ENCODE results near the gene DUSP11. TPM values are rescaled to one million over a fixed set of nuclear protein-coding genes. Genes with fewer than 3 reads are reported as not detected.

The DUSP11 gene
- total RNA-seq, 5 donors from 2014 or later (not counting 1 experiment from before 2014, with no cell fraction given), result 36.7 to 44.0 (median 38.4) TPM

DNA sequence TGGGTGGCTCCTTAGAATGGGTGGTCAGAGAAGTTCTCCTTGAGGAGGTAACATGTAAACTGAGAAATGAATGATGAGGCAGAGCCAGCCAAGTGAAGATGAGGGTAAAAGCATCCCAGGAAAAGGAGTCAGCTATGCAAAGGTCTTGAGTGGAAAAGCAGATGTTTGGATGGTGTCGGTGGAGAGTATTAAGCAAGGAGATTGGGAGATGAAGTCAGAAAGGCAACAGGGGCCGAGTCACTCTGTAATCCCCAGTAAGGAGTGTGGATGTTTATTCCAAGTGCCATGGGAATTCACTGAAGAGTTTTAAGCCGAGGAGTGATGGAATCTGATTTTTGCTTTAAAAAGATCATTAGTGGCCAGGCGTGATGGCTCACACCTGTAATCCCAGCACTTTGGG is 45.5 kb upstream of the DUSP11 start:
- Histone ChIP-seq H3K4me1 (ENCODE audit: control insufficient read depth in 1 of 2, extremely low read depth in 1 of 2, insufficient read depth in 2 of 2, low read length in 2 of 2) (peaks cover 11 to 18% of the 10 kb centered on the region in 2 experiments), H3K4me3 (ENCODE audit: control insufficient read depth in 1 of 2, extremely low read depth in 1 of 2, low read length in 1 of 2) (no peak overlapping the region), H3K36me3 (ENCODE audit: control insufficient read depth in 2 of 2, extremely low read depth in 1 of 2, insufficient read depth in 1 of 2, low read length in 1 of 2) (no peaks in the 10 kb centered on the region), H3K9me3 (no peaks in the 10 kb centered on the region), H3K27ac (ENCODE audit: low read length) (no peak overlapping the region), H3K27me3 (replicated peaks in 1 of 2; ENCODE audit: control insufficient read depth in 2 of 2, extremely low read depth in 1 of 2, insufficient read depth in 2 of 2, low read length in 1 of 2) (no peaks in the 10 kb centered on the region)
- 96% methylated on average over 2 of the region's 4 CpGs for WGBS (ENCODE audit: insufficient coverage)
- no peak for DNase-seq
- CTCF ChIA-PET, result interaction anchor here in 1 of 2 donors (0.6 to 2.5 kb wide), 7 partner anchors 52 to 576 kb away, joined by 3 to 13 read pairs (median 5); partner anchors contain the start of gene MOB1A
- Mint-ChIP-seq H3K4me1 (peaks cover 31 to 36% (median 32%) of the 10 kb centered on the region in 3 donors), H3K27me3 (no peaks in the 10 kb centered on the region), H3K9me3 (no peaks in the 10 kb centered on the region), H3K36me3 (no peaks in the 10 kb centered on the region), H3K4me3 (no peak overlapping the region), H3K27ac (no peak overlapping the region)
- POLR2A ChIA-PET, result interaction anchor here in 1 of 2 donors (0.7 kb wide), 1 partner anchor 105 kb away, joined by 5 read pairs; no protein-coding TSS in a partner anchor
- no peak for ATAC-seq (replicated peaks in 1 of 4)

DNA sequence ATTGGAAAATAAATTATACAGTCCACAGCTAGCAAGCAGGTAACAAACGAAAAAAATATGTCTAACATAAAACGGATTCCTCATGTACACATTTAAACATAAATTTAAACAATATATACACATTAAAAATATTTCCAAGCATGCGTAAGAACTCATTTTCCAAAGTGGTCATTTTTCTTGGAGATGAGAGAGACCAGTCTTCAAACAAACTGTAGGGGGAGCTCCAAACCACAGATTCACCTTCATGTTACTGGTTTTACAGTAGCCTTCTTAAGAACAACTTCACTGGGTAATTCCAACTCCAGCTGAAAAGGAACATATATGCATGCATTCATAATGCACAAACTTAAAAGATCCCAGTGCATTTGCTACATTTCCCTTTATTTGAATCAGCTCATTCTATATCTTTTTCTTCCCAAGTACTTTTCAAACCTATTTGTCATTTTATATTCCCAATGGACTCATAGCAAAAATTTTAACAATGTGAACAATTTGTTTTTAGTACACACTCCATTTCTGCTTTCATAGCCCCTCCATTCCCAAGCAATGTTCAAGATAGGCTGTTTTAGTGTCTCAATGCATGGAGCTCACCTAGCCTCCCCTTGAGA is 44.1 kb upstream of the DUSP11 start:
- Mint-ChIP-seq H3K9me3 (no peaks in the 10 kb centered on the region), H3K36me3 (no peaks in the 10 kb centered on the region), H3K4me1 (peaks cover 18 to 23% (median 19%) of the 10 kb centered on the region in 3 donors), H3K27ac (no peak overlapping the region), H3K4me3 (no peak overlapping the region), H3K27me3 (no peaks in the 10 kb centered on the region)
- no CpG with 5 or more reads among the region's 3 CpGs for WGBS (ENCODE audit: insufficient coverage)
- peak in 18 of 35 experiments; percentile 8 to 85 (median 28) for DNase-seq
- peaks cover 8% of the 10 kb centered on the region in 2 experiments for H3K4me1 ChIP-seq (ENCODE audit: control insufficient read depth in 1 of 2, extremely low read depth in 1 of 2, insufficient read depth in 2 of 2, low read length in 2 of 2)
- ChIA-PET CTCF (interaction anchor here (0.6 to 2.5 kb wide), 32 partner anchors 10 to 1116 kb away, joined by 3 to 13 read pairs (median 4); partner anchors contain the start of genes BOLA3 (in 1 of the 2), MOB1A (in 1 of the 2) and MTHFD2 (in 1 of the 2)), POLR2A (interaction anchor here in 1 of 2 donors (0.7 to 1.0 kb wide), 2 partner anchors 329 to 425 kb away, joined by 3 to 4 read pairs; no protein-coding TSS in a partner anchor)
- no peak for ATAC-seq (replicated peaks in 1 of 4)
- H3K36me3 ChIP-seq (ENCODE audit: control insufficient read depth in 2 of 2, extremely low read depth in 1 of 2, insufficient read depth in 1 of 2, low read length in 1 of 2), result no peaks in the 10 kb centered on the region
- no peaks in the 10 kb centered on the region for H3K9me3 ChIP-seq
- no peaks in the 10 kb centered on the region for H3K27me3 ChIP-seq (replicated peaks in 1 of 2; ENCODE audit: control insufficient read depth in 2 of 2, extremely low read depth in 1 of 2, insufficient read depth in 2 of 2, low read length in 1 of 2)
- H3K27ac ChIP-seq (ENCODE audit: low read length), result no peak overlapping the region
- H3K4me3 ChIP-seq (ENCODE audit: control insufficient read depth in 1 of 2, extremely low read depth in 1 of 2, low read length in 1 of 2), result no peak overlapping the region

DNA sequence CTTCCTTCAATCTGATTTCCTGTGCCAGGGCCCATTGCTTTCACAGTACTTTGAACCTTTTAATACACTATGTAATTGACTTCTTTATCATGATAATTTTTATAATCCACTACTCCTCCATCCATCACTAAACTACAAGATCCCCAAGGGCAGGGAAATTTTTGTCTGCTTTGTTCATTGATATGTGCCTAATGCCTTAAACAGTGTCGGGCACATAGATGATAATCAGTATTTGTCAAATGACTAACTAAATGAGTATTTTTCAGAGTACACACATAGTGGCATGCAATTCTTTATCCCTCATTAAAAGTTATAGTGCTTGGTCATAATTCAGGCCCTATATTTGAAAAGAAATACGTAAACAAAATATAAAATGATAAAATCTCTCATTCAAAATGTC is 43.5 kb upstream of the DUSP11 start:
- no peak overlapping the region for H3K27ac ChIP-seq (ENCODE audit: low read length)
- Mint-ChIP-seq H3K27ac (no peak overlapping the region), H3K9me3 (no peaks in the 10 kb centered on the region), H3K36me3 (no peaks in the 10 kb centered on the region), H3K4me3 (no peak overlapping the region), H3K27me3 (no peaks in the 10 kb centered on the region), H3K4me1 (peaks cover 14 to 17% (median 15%) of the 10 kb centered on the region in 3 donors)
- ChIA-PET CTCF (interaction anchor here (0.6 to 2.5 kb wide), 20 partner anchors 11 to 1115 kb away, joined by 3 to 13 read pairs (median 4); partner anchors contain the start of genes BOLA3 (in 1 of the 2), MOB1A (in 1 of the 2) and MTHFD2 (in 1 of the 2)), POLR2A (no interaction called here)
- WGBS (ENCODE audit: insufficient coverage), result 100% methylated on average over 1 of the region's 2 CpGs
- DNase-seq (no peak), ATAC-seq (replicated peaks in 1 of 4) (no peak)
- H3K4me3 ChIP-seq (ENCODE audit: control insufficient read depth in 1 of 2, extremely low read depth in 1 of 2, low read length in 1 of 2), result no peak overlapping the region
- H3K4me1 ChIP-seq (ENCODE audit: control insufficient read depth in 1 of 2, extremely low read depth in 1 of 2, insufficient read depth in 2 of 2, low read length in 2 of 2), result peaks cover 7 to 8% of the 10 kb centered on the region in 2 experiments
- H3K27me3 ChIP-seq (replicated peaks in 1 of 2; ENCODE audit: control insufficient read depth in 2 of 2, extremely low read depth in 1 of 2, insufficient read depth in 2 of 2, low read length in 1 of 2), result no peaks in the 10 kb centered on the region
- no peaks in the 10 kb centered on the region for H3K9me3 ChIP-seq
- no peaks in the 10 kb centered on the region for H3K36me3 ChIP-seq (ENCODE audit: control insufficient read depth in 2 of 2, extremely low read depth in 1 of 2, insufficient read depth in 1 of 2, low read length in 1 of 2)

DNA sequence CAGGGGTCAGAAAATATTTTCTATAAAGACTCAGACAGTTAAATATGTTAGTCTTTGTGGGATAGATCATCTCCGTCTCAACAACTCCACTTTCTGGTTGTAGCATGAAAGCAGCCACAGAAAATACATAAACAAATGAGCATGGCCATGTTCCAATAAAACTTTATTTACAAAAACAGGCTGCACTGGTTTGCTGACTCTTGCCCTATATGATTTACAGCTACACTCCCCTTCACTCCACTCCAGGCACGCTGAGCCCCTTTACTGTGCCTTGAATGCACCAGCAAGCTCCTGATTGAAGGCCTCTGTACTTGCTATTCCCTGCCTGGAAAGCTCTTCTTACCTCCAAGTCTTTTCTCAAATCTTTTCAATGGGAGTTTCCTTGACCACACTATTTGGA is 43.1 kb upstream of the DUSP11 start:
- Mint-ChIP-seq H3K4me1 (peaks cover 12 to 13% (median 13%) of the 10 kb centered on the region in 3 donors), H3K9me3 (no peaks in the 10 kb centered on the region), H3K4me3 (no peak overlapping the region), H3K27ac (no peak overlapping the region), H3K27me3 (no peaks in the 10 kb centered on the region), H3K36me3 (no peaks in the 10 kb centered on the region)
- Histone ChIP-seq H3K36me3 (ENCODE audit: control insufficient read depth in 2 of 2, extremely low read depth in 1 of 2, insufficient read depth in 1 of 2, low read length in 1 of 2) (no peaks in the 10 kb centered on the region), H3K4me3 (ENCODE audit: control insufficient read depth in 1 of 2, extremely low read depth in 1 of 2, low read length in 1 of 2) (no peak overlapping the region), H3K27ac (ENCODE audit: low read length) (no peak overlapping the region), H3K4me1 (ENCODE audit: control insufficient read depth in 1 of 2, extremely low read depth in 1 of 2, insufficient read depth in 2 of 2, low read length in 2 of 2) (peaks cover 3 to 4% of the 10 kb centered on the region in 2 experiments), H3K9me3 (no peaks in the 10 kb centered on the region), H3K27me3 (replicated peaks in 1 of 2; ENCODE audit: control insufficient read depth in 2 of 2, extremely low read depth in 1 of 2, insufficient read depth in 2 of 2, low read length in 1 of 2) (no peaks in the 10 kb centered on the region)
- DNase-seq (no peak), ATAC-seq (replicated peaks in 1 of 4) (no peak)
- WGBS (ENCODE audit: insufficient coverage), result 91% methylated on average over 1 of the region's 2 CpGs
- ChIA-PET POLR2A (interaction anchor here in 1 of 2 donors (0.9 kb wide), 1 partner anchor 332 kb away, joined by 3 read pairs; no protein-coding TSS in a partner anchor), CTCF (interaction anchor here (0.7 to 2.2 kb wide), 3 partner anchors 512 to 587 kb away, joined by 4 to 9 read pairs (median 6); no protein-coding TSS in a partner anchor)

DNA sequence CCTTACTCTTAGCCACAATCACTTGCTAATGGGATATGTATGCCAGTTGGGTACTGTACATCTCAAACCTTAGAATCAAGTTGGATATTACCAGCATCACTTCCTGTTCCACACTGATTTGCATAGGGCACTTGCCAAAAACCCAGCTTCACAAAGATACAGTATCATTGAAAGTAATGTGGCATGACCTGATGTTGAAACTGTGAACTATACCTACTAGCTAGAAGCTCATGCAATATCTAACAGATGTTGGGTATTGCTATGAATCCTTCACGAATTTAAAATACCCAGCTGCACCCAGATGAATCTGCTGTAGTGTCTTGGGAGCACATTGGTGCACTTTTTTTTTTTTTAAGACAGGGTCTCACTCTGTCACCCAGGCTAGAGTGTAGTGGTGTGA is 42.4 kb upstream of the DUSP11 start:
- Mint-ChIP-seq H3K27me3 (peaks cover 0 to 5% of the 10 kb centered on the region in 2 donors), H3K4me1 (peaks cover 5 to 7% (median 5%) of the 10 kb centered on the region in 3 donors), H3K27ac (no peak overlapping the region), H3K9me3 (no peaks in the 10 kb centered on the region), H3K4me3 (no peak overlapping the region), H3K36me3 (no peaks in the 10 kb centered on the region)
- H3K36me3 ChIP-seq (ENCODE audit: control insufficient read depth in 2 of 2, extremely low read depth in 1 of 2, insufficient read depth in 1 of 2, low read length in 1 of 2), result no peaks in the 10 kb centered on the region
- CTCF ChIA-PET, result interaction anchor here (0.5 to 1.2 kb wide), 5 partner anchors 121 to 586 kb away, joined by 3 to 6 read pairs (median 4); no protein-coding TSS in a partner anchor
- DNase-seq, result no peak
- WGBS (ENCODE audit: insufficient coverage), result no CpG with 5 or more reads among the region's 1 CpG
- no peaks in the 10 kb centered on the region for H3K9me3 ChIP-seq
- H3K4me3 ChIP-seq (ENCODE audit: control insufficient read depth in 1 of 2, extremely low read depth in 1 of 2, low read length in 1 of 2), result no peak overlapping the region
- ATAC-seq (replicated peaks in 1 of 4), result no peak
- no peaks in the 10 kb centered on the region for H3K4me1 ChIP-seq (ENCODE audit: control insufficient read depth in 1 of 2, extremely low read depth in 1 of 2, insufficient read depth in 2 of 2, low read length in 2 of 2)
- POLR2A ChIA-PET, result interaction anchor here in 1 of 2 donors (0.5 to 0.9 kb wide), 2 partner anchors 200 to 333 kb away, joined by 3 to 10 read pairs; no protein-coding TSS in a partner anchor
- no peaks in the 10 kb centered on the region for H3K27me3 ChIP-seq (replicated peaks in 1 of 2; ENCODE audit: control insufficient read depth in 2 of 2, extremely low read depth in 1 of 2, insufficient read depth in 2 of 2, low read length in 1 of 2)
- no peak overlapping the region for H3K27ac ChIP-seq (ENCODE audit: low read length)

DNA sequence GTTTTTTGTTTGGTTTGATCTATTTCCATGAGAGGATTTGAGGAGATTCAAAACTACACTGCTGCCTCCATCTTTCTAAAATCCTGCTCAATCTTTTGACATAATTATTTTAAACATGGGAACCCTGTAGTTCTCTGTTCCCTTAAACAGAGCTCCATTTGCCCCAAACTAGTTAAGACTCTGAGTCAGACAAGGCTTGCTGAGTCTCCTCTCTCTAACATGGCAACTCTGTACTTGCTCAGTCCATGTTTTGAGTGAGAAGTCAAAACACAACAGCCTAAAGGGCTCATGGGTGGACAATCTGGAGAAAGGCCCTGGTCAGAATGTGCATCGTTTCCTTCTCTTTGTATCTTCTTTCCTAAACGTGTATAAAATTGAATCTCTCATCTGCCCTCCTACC is 41.8 kb upstream of the DUSP11 start:
- ChIA-PET CTCF (interaction anchor here (0.6 kb wide), 2 partner anchors 290 to 357 kb away, joined by 3 read pairs; no protein-coding TSS in a partner anchor), POLR2A (interaction anchor here in 1 of 2 donors (0.6 kb wide), 1 partner anchor 207 kb away, joined by 5 read pairs; no protein-coding TSS in a partner anchor)
- Histone ChIP-seq H3K36me3 (ENCODE audit: control insufficient read depth in 2 of 2, extremely low read depth in 1 of 2, insufficient read depth in 1 of 2, low read length in 1 of 2) (no peaks in the 10 kb centered on the region), H3K9me3 (no peaks in the 10 kb centered on the region), H3K4me3 (ENCODE audit: control insufficient read depth in 1 of 2, extremely low read depth in 1 of 2, low read length in 1 of 2) (no peak overlapping the region), H3K27me3 (replicated peaks in 1 of 2; ENCODE audit: control insufficient read depth in 2 of 2, extremely low read depth in 1 of 2, insufficient read depth in 2 of 2, low read length in 1 of 2) (peaks cover 0 to under 1% of the 10 kb centered on the region in 2 experiments), H3K4me1 (ENCODE audit: control insufficient read depth in 1 of 2, extremely low read depth in 1 of 2, insufficient read depth in 2 of 2, low read length in 2 of 2) (no peaks in the 10 kb centered on the region), H3K27ac (ENCODE audit: low read length) (no peak overlapping the region)
- Mint-ChIP-seq H3K4me1 (peaks cover 4 to 5% (median 4%) of the 10 kb centered on the region in 3 donors), H3K9me3 (no peaks in the 10 kb centered on the region), H3K27me3 (peaks cover under 1 to 5% of the 10 kb centered on the region in 2 donors), H3K36me3 (no peaks in the 10 kb centered on the region), H3K27ac (no peak overlapping the region), H3K4me3 (no peak overlapping the region)
- WGBS (ENCODE audit: insufficient coverage), result 80% methylated on average over 2 of the region's 2 CpGs
- DNase-seq (no peak), ATAC-seq (replicated peaks in 1 of 4) (no peak)
